Fibroblast of mammary gland (primary cell): Measurements from ENCODE around the gene TBC1D32.
"Not testable (repeated sequence)": the region's sequence is repeated elsewhere in the genome, so short reads cannot be mapped to it uniquely, and the experiment has no call there.

ENCODE experiments used
- DNase-seq: peaks from one replicate; pipeline ENCODE4 v3.0.0-alpha.2; 2010; ENCODE audit warnings: low read depth
- H3K4me3 ChIP-seq: 2 replicates; pipeline ENCODE4 v1.5.1; 2011; ENCODE audit warnings: low read depth, mild to moderate bottlenecking, low read length, moderate library complexity; ENCODE audit not compliant: control insufficient read depth
- TF ChIP-seq, protein P1 (sequence below): conservative IDR thresholded peaks from 2 replicates; pipeline ENCODE4 v1.5.1; 2011; ENCODE audit warnings: low read depth, low read length, inconsistent platforms; ENCODE audit not compliant: control insufficient read depth, insufficient read depth

TBC1D32 gene

GRCh38 chr6:121190122-121190521 is 144.2 kb downstream of the TBC1D32 start:
- TF ChIP-seq, protein P1, sequence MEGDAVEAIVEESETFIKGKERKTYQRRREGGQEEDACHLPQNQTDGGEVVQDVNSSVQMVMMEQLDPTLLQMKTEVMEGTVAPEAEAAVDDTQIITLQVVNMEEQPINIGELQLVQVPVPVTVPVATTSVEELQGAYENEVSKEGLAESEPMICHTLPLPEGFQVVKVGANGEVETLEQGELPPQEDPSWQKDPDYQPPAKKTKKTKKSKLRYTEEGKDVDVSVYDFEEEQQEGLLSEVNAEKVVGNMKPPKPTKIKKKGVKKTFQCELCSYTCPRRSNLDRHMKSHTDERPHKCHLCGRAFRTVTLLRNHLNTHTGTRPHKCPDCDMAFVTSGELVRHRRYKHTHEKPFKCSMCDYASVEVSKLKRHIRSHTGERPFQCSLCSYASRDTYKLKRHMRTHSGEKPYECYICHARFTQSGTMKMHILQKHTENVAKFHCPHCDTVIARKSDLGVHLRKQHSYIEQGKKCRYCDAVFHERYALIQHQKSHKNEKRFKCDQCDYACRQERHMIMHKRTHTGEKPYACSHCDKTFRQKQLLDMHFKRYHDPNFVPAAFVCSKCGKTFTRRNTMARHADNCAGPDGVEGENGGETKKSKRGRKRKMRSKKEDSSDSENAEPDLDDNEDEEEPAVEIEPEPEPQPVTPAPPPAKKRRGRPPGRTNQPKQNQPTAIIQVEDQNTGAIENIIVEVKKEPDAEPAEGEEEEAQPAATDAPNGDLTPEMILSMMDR, result no peak
- no peak overlapping the region for H3K4me3 ChIP-seq
- no peak for DNase-seq

DNA sequence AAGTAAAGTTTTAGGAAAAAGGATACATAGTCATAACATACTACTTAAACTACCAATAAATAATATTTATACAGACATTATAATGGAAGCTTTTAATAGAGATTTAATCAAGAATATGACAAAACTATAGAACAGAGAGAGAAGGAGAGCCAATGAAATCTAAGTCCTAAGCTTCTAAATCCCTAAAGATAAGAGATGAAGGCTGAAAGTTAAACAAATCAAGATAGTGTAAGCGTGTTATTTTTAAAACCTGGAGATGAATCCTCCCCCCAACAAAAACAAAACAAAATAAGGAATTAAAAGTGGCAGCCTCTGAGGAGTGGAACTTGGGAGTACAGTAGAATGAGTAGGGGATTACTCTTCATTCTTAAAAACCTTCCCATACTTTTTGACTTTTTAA is 145.9 kb downstream of the TBC1D32 start:
- H3K4me3 ChIP-seq, result no peak overlapping the region
- TF ChIP-seq, protein P1, result no peak
- DNase-seq, result no peak

DNA sequence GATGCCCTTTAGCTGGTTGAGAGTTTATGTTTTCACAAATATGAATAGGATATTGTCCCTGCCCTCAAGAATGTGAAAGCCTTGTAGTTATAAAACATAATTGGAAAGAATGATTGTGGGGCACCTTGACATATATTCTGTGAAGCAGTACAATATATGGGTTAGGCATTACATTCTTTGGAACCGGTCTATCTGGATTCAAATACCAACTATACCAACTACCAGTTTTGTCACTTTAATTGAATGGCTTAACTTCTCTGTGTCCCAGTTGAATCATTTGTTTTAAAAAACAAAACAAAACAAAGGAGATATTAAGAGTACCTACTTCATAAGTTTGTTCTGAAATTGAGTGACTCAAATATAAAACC is 146.5 kb downstream of the TBC1D32 start:
- no peak for DNase-seq
- TF ChIP-seq, protein P1, result no peak
- no peak overlapping the region for H3K4me3 ChIP-seq

- H3K4me3 ChIP-seq, result no peak overlapping the region
- no peak for DNase-seq
- TF ChIP-seq, protein P1, result no peak
Observed at GRCh38 chr6:121187200-121187832, 147.0 kb downstream of the TBC1D32 start.

- TF ChIP-seq, protein P1, result no peak
- no peak overlapping the region for H3K4me3 ChIP-seq
- DNase-seq, result no peak
Observed at GRCh38 chr6:121183742-121184141, 150.5 kb downstream of the TBC1D32 start.

DNA sequence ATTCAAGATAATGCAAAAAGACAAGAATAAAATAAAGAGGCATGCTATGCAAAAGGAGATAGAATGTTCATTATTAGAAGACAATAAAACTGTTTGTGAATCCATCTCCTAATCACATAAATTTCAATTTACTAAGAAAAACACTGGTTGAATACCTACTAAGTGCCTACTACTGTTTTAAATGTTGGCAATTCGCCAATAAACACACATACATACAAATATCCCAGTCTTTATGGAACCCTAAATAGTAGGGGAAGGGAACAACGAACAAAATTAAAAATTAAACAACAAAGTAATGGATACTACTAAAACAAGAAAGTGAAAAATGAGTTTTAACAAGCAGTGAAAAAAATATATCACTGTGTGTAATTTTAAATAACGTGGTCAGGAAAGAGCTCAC is 158.5 kb downstream of the TBC1D32 start:
- DNase-seq, result no peak
- TF ChIP-seq, protein P1, result no peak

GRCh38 chr6:121172451-121172850 is 161.8 kb downstream of the TBC1D32 start:
- DNase-seq, result not testable (repeated sequence)

More for the DNA sequence above, 158.5 kb downstream of the TBC1D32 start:
- H3K4me3 ChIP-seq, result no peak overlapping the region

More at GRCh38 chr6:121172451-121172850, 161.8 kb downstream of the TBC1D32 start:
- H3K4me3 ChIP-seq, result not testable (repeated sequence)
